CD8-positive, alpha-beta memory T cell (primary cell): ENCODE data around the gene C11orf71. TPM values are rescaled to one million over a fixed set of nuclear protein-coding genes. Genes with fewer than 3 reads are reported as not detected.

ENCODE experiments used
- CTCF ChIA-PET: fragments of 350-600 bp; sonication (Branson Sonifier 250); formaldehyde crosslinking; loops from one replicate; lab custom pipeline; 2021; ENCODE audit warnings: antibody characterized with exemption; lab: Charles Lee
- POLR2A ChIA-PET: fragments of 350-600 bp; sonication (Branson Sonifier 250); formaldehyde crosslinking; loops from one replicate; lab custom pipeline; 2021; ENCODE audit warnings: antibody characterized with exemption; lab: Charles Lee
- DNase-seq, 5 donors: peaks; one replicate each; pipeline versions ENCODE4 v3.0.0 to v3.0.0-alpha.2; 2020 to 2022; ENCODE audit warnings: mixed read lengths in 1 of 5
- H3K27ac ChIP-seq: one replicate; pipeline ENCODE4 v1.7.0; 2013; ENCODE audit warnings: low read depth, mild to moderate bottlenecking, low read length, moderate library complexity
- H3K27me3 ChIP-seq: 2 replicates; pipeline ENCODE4 v1.7.0; 2013; ENCODE audit warnings: low read length, mild to moderate bottlenecking; ENCODE audit not compliant: insufficient read depth, poor library complexity, severe bottlenecking
- H3K36me3 ChIP-seq: 2 replicates; pipeline ENCODE4 v1.7.0; 2013; ENCODE audit warnings: mild to moderate bottlenecking, low read length, moderate library complexity; ENCODE audit not compliant: insufficient read depth
- H3K4me1 ChIP-seq: 2 replicates; pipeline ENCODE4 v1.7.0; 2013; ENCODE audit warnings: mild to moderate bottlenecking, low read length, moderate library complexity; ENCODE audit not compliant: insufficient read depth
- H3K4me3 ChIP-seq: 2 replicates; pipeline ENCODE4 v1.7.0; 2013; ENCODE audit warnings: mild to moderate bottlenecking, low read length
- H3K9me3 ChIP-seq: 2 replicates; pipeline ENCODE4 v1.7.0; 2013; ENCODE audit warnings: mild to moderate bottlenecking, low read length
- H3K27ac Mint-ChIP-seq, 8 donors: one replicate each; pipeline ENCODE4 v1.8.0; 2020 to 2021; ENCODE audit warnings: mixed read lengths in 8 of 8, mild to moderate bottlenecking in 6 of 8, inconsistent platforms in 3 of 8, moderate library complexity in 3 of 8
- H3K27me3 Mint-ChIP-seq, 2 donors: one replicate each; pipeline ENCODE4 v1.8.0; 2020 to 2021; ENCODE audit warnings: mixed read lengths in 2 of 2, mild to moderate bottlenecking in 1 of 2, moderate library complexity in 1 of 2
- H3K36me3 Mint-ChIP-seq, 3 donors: one replicate each; pipeline ENCODE4 v1.8.0; 2020 to 2021; ENCODE audit warnings: mixed read lengths in 3 of 3, inconsistent platforms in 1 of 3, mild to moderate bottlenecking in 1 of 3
- H3K4me1 Mint-ChIP-seq, 3 donors: one replicate each; pipeline ENCODE4 v1.8.0; 2020 to 2021; ENCODE audit warnings: mixed read lengths in 3 of 3, inconsistent platforms in 1 of 3, mild to moderate bottlenecking in 1 of 3
- H3K4me3 Mint-ChIP-seq, 7 donors: one replicate each; pipeline ENCODE4 v1.8.0; 2020 to 2021; ENCODE audit warnings: mixed read lengths in 7 of 7, mild to moderate bottlenecking in 6 of 7, moderate library complexity in 4 of 7, inconsistent platforms in 2 of 7
- H3K9me3 Mint-ChIP-seq, 5 donors: one replicate each; pipeline ENCODE4 v1.8.0; 2020 to 2022; ENCODE audit warnings: mixed read lengths in 5 of 5, mild to moderate bottlenecking in 3 of 5, moderate library complexity in 2 of 5, inconsistent platforms in 1 of 5
- polyA plus RNA-seq: library from polyadenylated mRNA; unstranded; fragments of 300-500 nt; fragmentation: Illumina TruSeq; gene quantifications from one replicate; pipeline ENCODE4 v1.2.3, GENCODE V29; 2021
- total RNA-seq, 2 experiments: library from RNA; stranded (reverse); gene quantifications; one replicate each; pipeline ENCODE4 v1.2.3, GENCODE V29; 2021

C11orf71 gene
- total and polyA plus RNA-seq, 3 experiments from 2014 or later, result 8.2 to 10.0 (median 9.3) TPM

GRCh38 chr11:114366331-114367243 lies 33.7 kb downstream of the C11orf71 start:
- Mint-ChIP-seq H3K27ac (no peak overlapping the region), H3K9me3 (no peaks in the 10 kb centered on the region), H3K27me3 (peaks cover 10 to 51% of the 10 kb centered on the region in 2 donors), H3K4me1 (no peaks in the 10 kb centered on the region), H3K36me3 (no peaks in the 10 kb centered on the region), H3K4me3 (no peak overlapping the region)
- POLR2A ChIA-PET, result no interaction called here
- no peaks in the 10 kb centered on the region for H3K36me3 ChIP-seq
- H3K9me3 ChIP-seq, result no peaks in the 10 kb centered on the region
- H3K4me3 ChIP-seq, result no peak overlapping the region
- H3K27ac ChIP-seq, result no peak overlapping the region
- H3K4me1 ChIP-seq, result no peaks in the 10 kb centered on the region
- no peaks in the 10 kb centered on the region for H3K27me3 ChIP-seq
- CTCF ChIA-PET, result no interaction called here
- no peak for DNase-seq

GRCh38 chr11:114362958-114363357 lies 37.4 kb downstream of the C11orf71 start:
- no peaks in the 10 kb centered on the region for H3K9me3 Mint-ChIP-seq
- no peaks in the 10 kb centered on the region for H3K36me3 ChIP-seq
- H3K4me3 ChIP-seq, result no peak overlapping the region
- no peaks in the 10 kb centered on the region for H3K4me1 ChIP-seq
- CTCF ChIA-PET, result no interaction called here
- no peak overlapping the region for H3K27ac Mint-ChIP-seq
- POLR2A ChIA-PET, result no interaction called here
- H3K36me3 Mint-ChIP-seq, result no peaks in the 10 kb centered on the region
- H3K9me3 ChIP-seq, result no peaks in the 10 kb centered on the region
- H3K4me3 Mint-ChIP-seq, result no peak overlapping the region
- H3K27me3 Mint-ChIP-seq, result peaks cover 18 to 56% of the 10 kb centered on the region in 2 donors
- no peak for DNase-seq
- no peaks in the 10 kb centered on the region for H3K4me1 Mint-ChIP-seq
- no peaks in the 10 kb centered on the region for H3K27me3 ChIP-seq
- no peak overlapping the region for H3K27ac ChIP-seq

- H3K36me3 Mint-ChIP-seq, result no peaks in the 10 kb centered on the region
- no peaks in the 10 kb centered on the region for H3K36me3 ChIP-seq
- H3K4me1 ChIP-seq, result no peaks in the 10 kb centered on the region
- no peak overlapping the region for H3K27ac ChIP-seq
- H3K4me1 Mint-ChIP-seq, result no peaks in the 10 kb centered on the region
- H3K27me3 Mint-ChIP-seq, result peaks cover 23 to 57% of the 10 kb centered on the region in 2 donors
- H3K4me3 Mint-ChIP-seq, result no peak overlapping the region
- no peaks in the 10 kb centered on the region for H3K27me3 ChIP-seq
- no peaks in the 10 kb centered on the region for H3K9me3 ChIP-seq
- H3K4me3 ChIP-seq, result no peak overlapping the region
- DNase-seq, result no peak
- ChIA-PET CTCF (interaction anchor here (0.6 kb wide), 1 partner anchor 294 kb away, joined by 3 read pairs; no protein-coding TSS in a partner anchor), POLR2A (no interaction called here)
- no peak overlapping the region for H3K27ac Mint-ChIP-seq
- no peaks in the 10 kb centered on the region for H3K9me3 Mint-ChIP-seq
These were observed 38.0 kb downstream of the C11orf71 start for GRCh38 chr11:114362326-114362725.

GRCh38 chr11:114359342-114359741 lies 41.0 kb downstream of the C11orf71 start:
- H3K27me3 Mint-ChIP-seq, result peaks cover 23 to 40% of the 10 kb centered on the region in 2 donors

GRCh38 chr11:114358716-114359115 lies 41.6 kb downstream of the C11orf71 start:
- POLR2A ChIA-PET, result no interaction called here
- Histone ChIP-seq H3K27me3 (no peaks in the 10 kb centered on the region), H3K9me3 (no peaks in the 10 kb centered on the region), H3K4me1 (no peaks in the 10 kb centered on the region), H3K4me3 (no peak overlapping the region), H3K36me3 (no peaks in the 10 kb centered on the region), H3K27ac (no peak overlapping the region)
- H3K4me3 Mint-ChIP-seq, result no peak overlapping the region
- H3K27ac Mint-ChIP-seq, result no peak overlapping the region
- DNase-seq, result no peak
- no peaks in the 10 kb centered on the region for H3K9me3 Mint-ChIP-seq
- H3K4me1 Mint-ChIP-seq, result no peaks in the 10 kb centered on the region
- CTCF ChIA-PET, result no interaction called here
- no peaks in the 10 kb centered on the region for H3K36me3 Mint-ChIP-seq
- peaks cover 21 to 38% of the 10 kb centered on the region in 2 donors for H3K27me3 Mint-ChIP-seq

More at GRCh38 chr11:114359342-114359741, 41.0 kb downstream of the C11orf71 start:
- CTCF ChIA-PET, result no interaction called here
- Mint-ChIP-seq H3K4me3 (no peak overlapping the region), H3K4me1 (no peaks in the 10 kb centered on the region), H3K27ac (no peak overlapping the region), H3K36me3 (no peaks in the 10 kb centered on the region), H3K9me3 (no peaks in the 10 kb centered on the region)
- H3K27me3 ChIP-seq, result no peaks in the 10 kb centered on the region
- POLR2A ChIA-PET, result no interaction called here
- no peak overlapping the region for H3K27ac ChIP-seq
- no peak overlapping the region for H3K4me3 ChIP-seq
- no peaks in the 10 kb centered on the region for H3K9me3 ChIP-seq
- no peaks in the 10 kb centered on the region for H3K4me1 ChIP-seq
- no peak for DNase-seq
- no peaks in the 10 kb centered on the region for H3K36me3 ChIP-seq

GRCh38 chr11:114354076-114354475 lies 46.2 kb downstream of the C11orf71 start:
- no peaks in the 10 kb centered on the region for H3K27me3 ChIP-seq
- no peaks in the 10 kb centered on the region for H3K36me3 Mint-ChIP-seq

GRCh38 chr11:114353443-114353842 lies 46.9 kb downstream of the C11orf71 start:
- no peaks in the 10 kb centered on the region for H3K36me3 ChIP-seq
- POLR2A ChIA-PET, result no interaction called here
- H3K4me3 ChIP-seq, result no peak overlapping the region
- DNase-seq, result no peak
- no peaks in the 10 kb centered on the region for H3K4me1 Mint-ChIP-seq
- no peak overlapping the region for H3K27ac Mint-ChIP-seq
- H3K27ac ChIP-seq, result no peak overlapping the region
- H3K36me3 Mint-ChIP-seq, result no peaks in the 10 kb centered on the region
- CTCF ChIA-PET, result no interaction called here
- no peaks in the 10 kb centered on the region for H3K9me3 ChIP-seq
- H3K4me3 Mint-ChIP-seq, result no peak overlapping the region
- no peaks in the 10 kb centered on the region for H3K27me3 ChIP-seq
- no peaks in the 10 kb centered on the region for H3K4me1 ChIP-seq
- H3K27me3 Mint-ChIP-seq, result peaks cover 13% of the 10 kb centered on the region in 2 donors
- H3K9me3 Mint-ChIP-seq, result no peaks in the 10 kb centered on the region

More at GRCh38 chr11:114354076-114354475, 46.2 kb downstream of the C11orf71 start:
- no peaks in the 10 kb centered on the region for H3K9me3 ChIP-seq
- Mint-ChIP-seq H3K27ac (no peak overlapping the region), H3K9me3 (no peaks in the 10 kb centered on the region), H3K4me3 (no peak overlapping the region), H3K4me1 (no peaks in the 10 kb centered on the region), H3K27me3 (peaks cover 17 to 18% of the 10 kb centered on the region in 2 donors)
- CTCF ChIA-PET, result no interaction called here
- POLR2A ChIA-PET, result no interaction called here
- no peak overlapping the region for H3K4me3 ChIP-seq
- no peak for DNase-seq
- no peaks in the 10 kb centered on the region for H3K36me3 ChIP-seq
- no peak overlapping the region for H3K27ac ChIP-seq
- no peaks in the 10 kb centered on the region for H3K4me1 ChIP-seq

- H3K36me3 Mint-ChIP-seq, result no peaks in the 10 kb centered on the region
- no peak overlapping the region for H3K27ac Mint-ChIP-seq
- no peak for DNase-seq
- H3K9me3 ChIP-seq, result no peaks in the 10 kb centered on the region
- H3K27me3 ChIP-seq, result no peaks in the 10 kb centered on the region
- no peak overlapping the region for H3K4me3 Mint-ChIP-seq
- no peak overlapping the region for H3K27ac ChIP-seq
- CTCF ChIA-PET, result no interaction called here
- H3K4me3 ChIP-seq, result no peak overlapping the region
- no peaks in the 10 kb centered on the region for H3K9me3 Mint-ChIP-seq
- H3K4me1 Mint-ChIP-seq, result peaks cover 8 to 20% (median 10%) of the 10 kb centered on the region in 3 donors
- POLR2A ChIA-PET, result no interaction called here
- no peaks in the 10 kb centered on the region for H3K4me1 ChIP-seq
- H3K27me3 Mint-ChIP-seq, result peaks cover 5 to 6% of the 10 kb centered on the region in 2 donors
- no peaks in the 10 kb centered on the region for H3K36me3 ChIP-seq
These were observed 50.3 kb downstream of the C11orf71 start for GRCh38 chr11:114350022-114350421.
